Posterior vena cava (tissue), 2 donors: Measurements from ENCODE around the gene DEFB124. TPM values are rescaled to one million over a fixed set of nuclear protein-coding genes. Genes with fewer than 3 reads are reported as not detected.
"Not testable (repeated sequence)": the region's sequence is repeated elsewhere in the genome, so short reads cannot be mapped to it uniquely, and the experiment has no call there.

Experiments
- DNase-seq: peaks from one replicate; pipeline ENCODE4 v3.0.0-alpha.2; 2020; ENCODE audit warnings: low spot score
- intact Hi-C, 2 donors: fragments of 100-400 bp; cut with DNase I; formaldehyde crosslinking; loops; one replicate each; pipeline versions ENCODE4 v1.14.1 to v1.14.2; 2022 to 2023
- total RNA-seq, 2 donors: library from RNA; stranded (reverse); fragmentation: NEBNext Ultra II Directional; extraction: Animal tissue kit (Norgen Biotek cat#: 25700); gene quantifications; one replicate each; pipeline ENCODE4 v1.2.1, GENCODE V29; 2021
- donor health status: DM: yes; HTN: yes; CAD: no.
- donor health status: DM: yes; HTN: yes; CAD: no.

DEFB124 gene
- total RNA-seq, 2 donors from 2014 or later: 0.76 to 2.9 TPM

- intact Hi-C loops: no loop called here
- DNase-seq: no peak
Observed at GRCh38 chr20:31440012-31440659, 34.8 kb downstream of the DEFB124 start, which contains the start of gene DEFB123. Gene DEFB123, plus strand, starts transcription at chr20:31440632. Its CDS starts 67 bp downstream, at chr20:31440699.

GRCh38 chr20:31430568-31431115 is 44.3 kb downstream of the DEFB124 start:
- intact Hi-C loops: no loop called here
- DNase-seq: no peak

GRCh38 chr20:31427576-31427975 is 47.4 kb downstream of the DEFB124 start:
- DNase-seq, intact Hi-C loops: not testable (repeated sequence)

- DNase-seq, intact Hi-C loops: not testable (repeated sequence)
Observed at GRCh38 chr20:31426891-31427551, 47.9 kb downstream of the DEFB124 start.

GRCh38 chr20:31425797-31426196 is 49.1 kb downstream of the DEFB124 start:
- DNase-seq: no peak
- intact Hi-C loops: no loop called here

GRCh38 chr20:31418307-31418706 is 56.6 kb downstream of the DEFB124 start:
- intact Hi-C loops: no loop called here

GRCh38 chr20:31415653-31416052 is 59.3 kb downstream of the DEFB124 start:
- no peak for DNase-seq
- intact Hi-C loops: no loop called here

More at GRCh38 chr20:31418307-31418706, 56.6 kb downstream of the DEFB124 start:
- no peak for DNase-seq

Other genes with a start within 250 kb of the DEFB124 start
- gene DEFB115, start 217.5 kb downstream of the DEFB124 start, total RNA-seq: not detected
- gene DEFB116, start 166.5 kb downstream of the DEFB124 start, total RNA-seq: not detected
- gene DEFB118, start 106.5 kb downstream of the DEFB124 start, total RNA-seq: not detected
- not detected for gene DEFB119, start 84.5 kb downstream of the DEFB124 start, total RNA-seq
- not detected for gene DEFB121, start 68.9 kb downstream of the DEFB124 start, total RNA-seq
- not detected for gene DEFB123, start 34.5 kb downstream of the DEFB124 start, total RNA-seq
- 1 to 10 TPM; 5.2 to 6.7 TPM for gene REM1, start 161 bp upstream of the DEFB124 start, total RNA-seq
- 100 to 1,000 TPM; 118 TPM for gene HM13, start 39.3 kb upstream of the DEFB124 start, total RNA-seq
- gene ID1, start 130.2 kb upstream of the DEFB124 start, total RNA-seq: 100 to 1,000 TPM; 117 to 145 TPM
- gene COX4I2, start 162.8 kb upstream of the DEFB124 start, total RNA-seq: 1 to 10 TPM; 2.5 to 6.5 TPM
- gene BCL2L1, start 247.7 kb upstream of the DEFB124 start, total RNA-seq: 10 to 100 TPM; 65.4 to 76.0 TPM